Measurements from ENCODE around the gene KRT6B. TPM values are rescaled to one million over a fixed set of nuclear protein-coding genes. Genes with fewer than 3 reads are reported as not detected.

KRT6B gene
- total and polyA plus RNA-seq, 2 experiments from 2014 or later: not detected

DNA sequence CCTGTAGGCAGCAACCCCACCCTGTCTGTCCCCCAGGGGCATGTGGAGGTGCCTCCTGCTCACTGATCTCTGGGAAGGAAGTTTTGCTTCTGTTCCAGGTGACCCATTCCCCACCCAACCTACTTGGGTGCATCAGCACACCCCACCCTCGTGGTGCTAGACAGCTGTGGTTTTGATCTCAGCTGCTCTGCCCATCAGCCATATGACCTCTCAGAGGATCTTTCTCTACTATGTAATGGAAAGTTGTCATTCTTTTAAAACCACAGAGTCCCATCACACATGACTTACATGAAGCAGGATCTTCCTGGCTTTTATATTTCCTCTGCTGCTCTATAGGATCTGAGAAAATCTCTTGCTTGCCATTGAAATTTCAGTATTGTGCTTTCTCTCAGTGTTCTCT is 32.3 kb downstream of the KRT6B start (continued):
- TF ChIP-seq, protein P1, sequence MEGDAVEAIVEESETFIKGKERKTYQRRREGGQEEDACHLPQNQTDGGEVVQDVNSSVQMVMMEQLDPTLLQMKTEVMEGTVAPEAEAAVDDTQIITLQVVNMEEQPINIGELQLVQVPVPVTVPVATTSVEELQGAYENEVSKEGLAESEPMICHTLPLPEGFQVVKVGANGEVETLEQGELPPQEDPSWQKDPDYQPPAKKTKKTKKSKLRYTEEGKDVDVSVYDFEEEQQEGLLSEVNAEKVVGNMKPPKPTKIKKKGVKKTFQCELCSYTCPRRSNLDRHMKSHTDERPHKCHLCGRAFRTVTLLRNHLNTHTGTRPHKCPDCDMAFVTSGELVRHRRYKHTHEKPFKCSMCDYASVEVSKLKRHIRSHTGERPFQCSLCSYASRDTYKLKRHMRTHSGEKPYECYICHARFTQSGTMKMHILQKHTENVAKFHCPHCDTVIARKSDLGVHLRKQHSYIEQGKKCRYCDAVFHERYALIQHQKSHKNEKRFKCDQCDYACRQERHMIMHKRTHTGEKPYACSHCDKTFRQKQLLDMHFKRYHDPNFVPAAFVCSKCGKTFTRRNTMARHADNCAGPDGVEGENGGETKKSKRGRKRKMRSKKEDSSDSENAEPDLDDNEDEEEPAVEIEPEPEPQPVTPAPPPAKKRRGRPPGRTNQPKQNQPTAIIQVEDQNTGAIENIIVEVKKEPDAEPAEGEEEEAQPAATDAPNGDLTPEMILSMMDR (conservative IDR thresholded peaks at IDR 0.05; ENCODE audit: low read depth in 2 of 2): no peak
- no peak for TF ChIP-seq ZNF114 (CRISPR knock-in tag; IDR thresholded peaks at IDR 0.05)

DNA sequence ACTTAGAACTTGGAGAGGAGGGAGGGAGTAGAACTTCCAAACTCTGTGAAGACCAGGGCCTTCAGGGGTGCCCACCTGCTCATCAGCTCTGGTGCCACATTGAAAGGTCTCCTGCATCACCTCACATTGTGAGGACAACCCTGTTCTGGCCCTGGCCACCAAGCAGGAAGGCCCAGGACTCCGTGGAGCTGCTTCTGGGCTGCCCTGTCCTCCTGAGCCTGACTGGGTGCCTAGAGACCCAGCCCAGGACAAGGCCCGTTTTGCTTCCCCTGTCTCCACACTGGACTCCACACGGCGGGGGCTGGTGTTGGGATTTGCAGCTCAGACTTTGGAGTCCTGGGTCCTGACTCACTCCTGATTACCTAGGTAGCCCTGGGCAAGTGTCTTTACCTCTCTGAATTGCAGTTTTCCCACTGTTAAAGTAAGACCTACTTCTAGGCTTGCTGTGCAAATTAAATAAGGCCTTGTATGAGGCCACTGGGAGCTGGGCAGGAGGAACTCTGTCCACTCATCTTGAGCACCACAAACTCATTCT is 33.3 kb downstream of the KRT6B start:
- Histone ChIP-seq H3K36me3 (ENCODE audit: insufficient read depth) (no peaks in the 10 kb centered on the region), H3K9me2 (ENCODE audit: insufficient read depth) (0 out of 2 replicates have a peak, but pooled peaks cover 3% of the 10 kb centered on the region), H3K4me1 (ENCODE audit: insufficient read depth) (no peaks in the 10 kb centered on the region), H3K79me2 (replicated peaks; ENCODE audit: insufficient read depth) (no peaks in the 10 kb centered on the region), H3K27me3 (ENCODE audit: insufficient read depth) (no peaks in the 10 kb centered on the region), H4K20me1 (replicated peaks; ENCODE audit: insufficient read depth) (no peaks in the 10 kb centered on the region), H3K27ac (ENCODE audit: low read depth) (no peak overlapping the region), H3F3A (replicated peaks; ENCODE audit: low read depth) (no peaks in the 10 kb centered on the region), H2AFZ (no peak overlapping the region), H3K4me3 (no peak overlapping the region), H3K4me2 (no peak overlapping the region)
- peaks cover 2% of the 10 kb centered on the region for H3K27me3 Mint-ChIP-seq (ENCODE audit: insufficient read depth, low read depth, poor library complexity)
- H3K4me1 Mint-ChIP-seq: peaks cover 9% of the 10 kb centered on the region
- no peaks in the 10 kb centered on the region; the same call in 2 of the 3 replicates for H3K9me3 Mint-ChIP-seq
- TF ChIP-seq POLR2AphosphoS5 (IDR thresholded peaks at IDR 0.05; ENCODE audit: low read depth) (no peak), NANOG (IDR thresholded peaks at IDR 0.05; ENCODE audit: borderline replicate concordance) (no peak)
- H3K36me3 Mint-ChIP-seq (ENCODE audit: low read depth): no peaks in the 10 kb centered on the region
- no peak overlapping the region for H3K27ac Mint-ChIP-seq
- DNase-seq (ENCODE audit: low spot score) (no peak), ATAC-seq (no peak)
- H3K4me3 Mint-ChIP-seq: no peak overlapping the region

DNA sequence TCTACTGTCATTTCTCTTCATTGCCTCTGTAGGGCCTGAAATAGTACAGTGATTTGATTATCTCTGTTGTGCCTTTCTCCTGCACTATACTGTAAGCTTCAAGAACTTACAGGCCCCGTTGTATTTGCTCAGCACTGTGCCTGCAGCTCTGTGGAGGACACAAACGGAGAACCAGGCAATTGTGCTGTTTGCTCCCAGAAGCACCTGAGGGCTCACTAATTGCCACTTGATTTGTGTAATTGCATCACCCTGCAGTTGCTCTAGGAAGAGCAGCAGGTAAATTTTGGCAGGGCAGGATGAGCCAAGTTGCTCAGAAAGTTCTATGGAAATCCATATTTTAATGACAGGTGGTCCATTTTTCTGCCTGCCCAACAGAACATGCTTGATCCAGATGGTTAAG is 34.2 kb downstream of the KRT6B start:
- no peak overlapping the region for H3K4me3 ChIP-seq
- no peaks in the 10 kb centered on the region for H4K20me1 ChIP-seq (replicated peaks; ENCODE audit: insufficient read depth)
- H3K27me3 ChIP-seq (ENCODE audit: insufficient read depth): no peaks in the 10 kb centered on the region
- Mint-ChIP-seq H3K27ac (no peak overlapping the region), H3K27me3 (ENCODE audit: insufficient read depth, low read depth, poor library complexity) (no peaks in the 10 kb centered on the region), H3K9me3 (no peaks in the 10 kb centered on the region; the same call in 2 of the 3 replicates), H3K36me3 (ENCODE audit: low read depth) (no peaks in the 10 kb centered on the region), H3K4me3 (no peak overlapping the region), H3K4me1 (peaks cover 4% of the 10 kb centered on the region; the same call in 1 of the 3 replicates)
- no peak overlapping the region for H3K27ac ChIP-seq (ENCODE audit: low read depth)
- H3K36me3 ChIP-seq (ENCODE audit: insufficient read depth): no peaks in the 10 kb centered on the region
- DNase-seq (ENCODE audit: low spot score) (no peak), ATAC-seq (no peak)
- H3K79me2 ChIP-seq (replicated peaks; ENCODE audit: insufficient read depth): no peaks in the 10 kb centered on the region
- no peak overlapping the region for H3K4me2 ChIP-seq
- H2AFZ ChIP-seq: no peak overlapping the region
- H3K4me1 ChIP-seq (ENCODE audit: insufficient read depth): no peaks in the 10 kb centered on the region
- 0 out of 2 replicates have a peak, but pooled peaks cover 3% of the 10 kb centered on the region for H3K9me2 ChIP-seq (ENCODE audit: insufficient read depth)
- H3F3A ChIP-seq (replicated peaks; ENCODE audit: low read depth): no peaks in the 10 kb centered on the region
- no peak for TF ChIP-seq EZH2 (IDR thresholded peaks at IDR 0.05; ENCODE audit: low read depth, unreplicated experiment)
- TF ChIP-seq, protein P2, sequence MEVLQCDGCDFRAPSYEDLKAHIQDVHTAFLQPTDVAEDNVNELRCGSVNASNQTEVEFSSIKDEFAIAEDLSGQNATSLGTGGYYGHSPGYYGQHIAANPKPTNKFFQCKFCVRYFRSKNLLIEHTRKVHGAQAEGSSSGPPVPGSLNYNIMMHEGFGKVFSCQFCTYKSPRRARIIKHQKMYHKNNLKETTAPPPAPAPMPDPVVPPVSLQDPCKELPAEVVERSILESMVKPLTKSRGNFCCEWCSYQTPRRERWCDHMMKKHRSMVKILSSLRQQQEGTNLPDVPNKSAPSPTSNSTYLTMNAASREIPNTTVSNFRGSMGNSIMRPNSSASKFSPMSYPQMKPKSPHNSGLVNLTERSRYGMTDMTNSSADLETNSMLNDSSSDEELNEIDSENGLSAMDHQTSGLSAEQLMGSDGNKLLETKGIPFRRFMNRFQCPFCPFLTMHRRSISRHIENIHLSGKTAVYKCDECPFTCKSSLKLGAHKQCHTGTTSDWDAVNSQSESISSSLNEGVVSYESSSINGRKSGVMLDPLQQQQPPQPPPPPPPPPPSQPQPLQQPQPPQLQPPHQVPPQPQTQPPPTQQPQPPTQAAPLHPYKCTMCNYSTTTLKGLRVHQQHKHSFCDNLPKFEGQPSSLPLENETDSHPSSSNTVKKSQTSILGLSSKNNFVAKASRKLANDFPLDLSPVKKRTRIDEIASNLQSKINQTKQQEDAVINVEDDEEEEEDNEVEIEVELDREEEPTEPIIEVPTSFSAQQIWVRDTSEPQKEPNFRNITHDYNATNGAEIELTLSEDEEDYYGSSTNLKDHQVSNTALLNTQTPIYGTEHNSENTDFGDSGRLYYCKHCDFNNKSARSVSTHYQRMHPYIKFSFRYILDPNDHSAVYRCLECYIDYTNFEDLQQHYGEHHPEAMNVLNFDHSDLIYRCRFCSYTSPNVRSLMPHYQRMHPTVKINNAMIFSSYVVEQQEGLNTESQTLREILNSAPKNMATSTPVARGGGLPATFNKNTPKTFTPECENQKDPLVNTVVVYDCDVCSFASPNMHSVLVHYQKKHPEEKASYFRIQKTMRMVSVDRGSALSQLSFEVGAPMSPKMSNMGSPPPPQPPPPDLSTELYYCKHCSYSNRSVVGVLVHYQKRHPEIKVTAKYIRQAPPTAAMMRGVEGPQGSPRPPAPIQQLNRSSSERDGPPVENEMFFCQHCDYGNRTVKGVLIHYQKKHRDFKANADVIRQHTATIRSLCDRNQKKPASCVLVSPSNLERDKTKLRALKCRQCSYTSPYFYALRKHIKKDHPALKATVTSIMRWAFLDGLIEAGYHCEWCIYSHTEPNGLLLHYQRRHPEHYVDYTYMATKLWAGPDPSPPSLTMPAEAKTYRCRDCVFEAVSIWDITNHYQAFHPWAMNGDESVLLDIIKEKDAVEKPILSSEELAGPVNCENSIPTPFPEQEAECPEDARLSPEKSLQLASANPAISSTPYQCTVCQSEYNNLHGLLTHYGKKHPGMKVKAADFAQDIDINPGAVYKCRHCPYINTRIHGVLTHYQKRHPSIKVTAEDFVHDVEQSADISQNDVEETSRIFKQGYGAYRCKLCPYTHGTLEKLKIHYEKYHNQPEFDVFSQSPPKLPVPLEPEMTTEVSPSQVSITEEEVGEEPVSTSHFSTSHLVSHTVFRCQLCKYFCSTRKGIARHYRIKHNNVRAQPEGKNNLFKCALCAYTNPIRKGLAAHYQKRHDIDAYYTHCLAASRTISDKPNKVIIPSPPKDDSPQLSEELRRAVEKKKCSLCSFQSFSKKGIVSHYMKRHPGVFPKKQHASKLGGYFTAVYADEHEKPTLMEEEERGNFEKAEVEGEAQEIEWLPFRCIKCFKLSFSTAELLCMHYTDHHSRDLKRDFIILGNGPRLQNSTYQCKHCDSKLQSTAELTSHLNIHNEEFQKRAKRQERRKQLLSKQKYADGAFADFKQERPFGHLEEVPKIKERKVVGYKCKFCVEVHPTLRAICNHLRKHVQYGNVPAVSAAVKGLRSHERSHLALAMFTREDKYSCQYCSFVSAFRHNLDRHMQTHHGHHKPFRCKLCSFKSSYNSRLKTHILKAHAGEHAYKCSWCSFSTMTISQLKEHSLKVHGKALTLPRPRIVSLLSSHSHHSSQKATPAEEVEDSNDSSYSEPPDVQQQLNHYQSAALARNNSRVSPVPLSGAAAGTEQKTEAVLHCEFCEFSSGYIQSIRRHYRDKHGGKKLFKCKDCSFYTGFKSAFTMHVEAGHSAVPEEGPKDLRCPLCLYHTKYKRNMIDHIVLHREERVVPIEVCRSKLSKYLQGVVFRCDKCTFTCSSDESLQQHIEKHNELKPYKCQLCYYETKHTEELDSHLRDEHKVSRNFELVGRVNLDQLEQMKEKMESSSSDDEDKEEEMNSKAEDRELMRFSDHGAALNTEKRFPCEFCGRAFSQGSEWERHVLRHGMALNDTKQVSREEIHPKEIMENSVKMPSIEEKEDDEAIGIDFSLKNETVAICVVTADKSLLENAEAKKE (CRISPR knock-in tag; IDR thresholded peaks at IDR 0.05): no peak
- TF ChIP-seq, protein P1 (conservative IDR thresholded peaks at IDR 0.05; ENCODE audit: low read depth in 2 of 2): no peak
- no peak for TF ChIP-seq ZNF331 (CRISPR knock-in tag; IDR thresholded peaks at IDR 0.05; ENCODE audit: low read depth)
- no peak for TF ChIP-seq NANOG (IDR thresholded peaks at IDR 0.05; ENCODE audit: borderline replicate concordance)
- no peak for TF ChIP-seq CREB1 (CRISPR knock-in tag; IDR thresholded peaks at IDR 0.05; ENCODE audit: low read depth)
- no peak for TF ChIP-seq POLR2AphosphoS5 (IDR thresholded peaks at IDR 0.05; ENCODE audit: low read depth)
- TF ChIP-seq EZH2phosphoT487 (IDR thresholded peaks at IDR 0.05; ENCODE audit: unreplicated experiment): no peak
